Measurements from ENCODE around the gene JUND. TPM values are rescaled to one million over a fixed set of nuclear protein-coding genes. Genes with fewer than 3 reads are reported as not detected.
A peak's percentile ranks its signal among the peaks of the same experiment; 100 is the strongest.
"Not testable (repeated sequence)": the region's sequence is repeated elsewhere in the genome, so short reads cannot be mapped to it uniquely, and the experiment has no call there.

JUND gene
- total RNA-seq, result 100 to 1,000 TPM; 254 to 311 TPM

DNA sequence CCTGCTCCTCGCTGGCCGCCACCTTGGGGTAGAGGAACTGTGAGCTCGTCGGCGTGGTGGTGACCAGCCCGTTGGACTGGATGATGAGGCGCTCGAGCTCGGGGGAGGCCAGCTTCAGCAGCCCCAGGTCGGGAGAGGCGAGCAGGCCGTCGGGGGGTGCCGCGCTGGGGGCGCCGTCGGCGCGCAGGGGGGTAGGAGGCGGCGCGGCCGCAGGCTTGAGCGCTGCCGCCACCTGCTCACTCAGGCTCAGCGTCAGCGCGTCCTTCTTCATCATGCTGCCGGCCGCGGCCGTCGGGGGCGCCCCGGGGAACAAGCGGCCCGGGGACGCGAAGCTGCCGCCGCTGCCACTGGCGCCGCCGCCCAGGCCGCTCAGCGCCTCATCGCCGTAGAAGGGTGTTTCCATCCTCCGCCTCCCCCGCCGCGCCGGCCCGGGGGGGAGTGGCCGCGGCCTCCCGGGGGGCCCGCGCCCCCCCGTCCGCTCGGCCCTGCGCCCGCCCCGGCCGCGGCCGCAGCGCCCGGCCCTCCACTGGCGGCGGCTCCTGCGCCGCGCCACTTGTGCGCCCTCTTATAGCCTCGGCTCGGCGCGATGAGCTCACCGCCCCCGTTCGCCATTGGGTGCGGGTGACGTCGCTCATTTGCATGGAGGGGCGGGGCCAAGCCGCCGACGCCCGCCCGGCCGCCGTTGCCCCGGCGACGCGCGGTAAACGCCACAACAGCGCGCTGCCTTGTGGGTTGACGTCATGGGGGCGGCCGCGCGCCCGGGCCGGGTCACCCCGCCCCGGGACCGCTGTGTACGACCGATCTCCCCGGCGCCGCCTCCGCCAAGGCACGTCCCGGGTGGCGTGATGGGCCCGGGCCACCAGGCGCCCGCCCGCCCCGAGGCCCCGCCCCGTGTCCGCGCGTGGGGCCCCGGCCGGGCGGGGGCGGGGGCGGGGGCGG, at the start of gene JUND:
TSS of gene JUND (minus strand) at position 541 of the 939 bp plus-strand sequence. CDS start at position 403, 138 bp downstream.
- DNase-seq (peak; percentile 98), ATAC-seq (peak; percentile 69)
- intact Hi-C loops (cut with DNase I, micrococcal nuclease), result loop anchor here (1.0 to 5.0 kb wide), 4 partner anchors 9 to 261 kb away; partner anchors contain the start of genes ELL (in 1 of the 2) and FKBP8 (in 1 of the 2)
- Mint-ChIP-seq H3K27ac (peak within 1 kb of the TSS; percentile 98), H3K4me1 (peaks cover 54% of the 10 kb centered on the region), H3K9me3 (ENCODE audit: low read depth) (peaks cover 2% of the 10 kb centered on the region), H3K36me3 (ENCODE audit: low read depth) (peaks cover 37% of the 10 kb centered on the region), H3K4me3 (peak within 1 kb of the TSS; percentile 86), H3K27me3 (no peaks in the 10 kb centered on the region)
- POLR2A ChIA-PET, result interaction anchor here (0.6 to 11.4 kb wide), 21 partner anchors 10 to 921 kb away, joined by 3 to 291 read pairs (median 4); partner anchors contain the start of genes CCDC124, LSM4, MPV17L2 and NR2C2AP
- CTCF ChIA-PET, result interaction anchor here (0.5 to 7.5 kb wide), 13 partner anchors 8 to 480 kb away, joined by 3 to 208 read pairs (median 3); partner anchors contain the start of genes LSM4, MAST3 and MPV17L2

DNA sequence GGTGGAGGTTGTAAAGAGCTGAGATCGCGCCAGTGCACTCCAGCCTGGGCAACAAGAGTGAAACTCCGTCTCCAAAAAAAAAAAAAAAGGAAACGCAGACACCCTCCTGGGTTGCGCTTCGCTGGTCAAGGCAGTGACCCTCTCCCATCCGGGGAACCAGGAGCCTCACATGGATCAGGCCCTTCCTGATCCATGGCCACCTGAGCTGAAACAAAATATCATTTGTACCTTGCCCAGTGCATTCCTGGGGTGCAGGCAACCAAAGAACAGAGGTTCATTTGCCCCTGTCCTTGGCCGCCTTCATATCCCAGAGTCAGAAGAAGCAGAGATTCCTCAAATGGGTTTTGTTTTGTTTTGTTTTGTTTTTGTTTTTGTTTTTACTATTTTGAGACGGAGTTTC, 49.4 kb upstream of the JUND start:
- no peak overlapping the region for H3K27ac Mint-ChIP-seq
- ATAC-seq, result no peak
- ChIA-PET CTCF (interaction anchor here (0.6 to 7.7 kb wide), 5 partner anchors 31 to 222 kb away, joined by 3 to 208 read pairs (median 5); partner anchors contain the start of gene JUND), POLR2A (interaction anchor here (0.6 kb wide), 3 partner anchors 52 to 75 kb away, joined by 3 read pairs; a partner anchor contains a TSS)
- no peak overlapping the region for H3K4me3 Mint-ChIP-seq
- H3K4me1 Mint-ChIP-seq, result peaks cover 9% of the 10 kb centered on the region
- intact Hi-C loops (cut with DNase I, micrococcal nuclease), result no loop called here
- no peaks in the 10 kb centered on the region for H3K9me3 Mint-ChIP-seq (ENCODE audit: low read depth)
- no peaks in the 10 kb centered on the region for H3K27me3 Mint-ChIP-seq
- DNase-seq, result no peak
- no peaks in the 10 kb centered on the region for H3K36me3 Mint-ChIP-seq (ENCODE audit: low read depth)

DNA sequence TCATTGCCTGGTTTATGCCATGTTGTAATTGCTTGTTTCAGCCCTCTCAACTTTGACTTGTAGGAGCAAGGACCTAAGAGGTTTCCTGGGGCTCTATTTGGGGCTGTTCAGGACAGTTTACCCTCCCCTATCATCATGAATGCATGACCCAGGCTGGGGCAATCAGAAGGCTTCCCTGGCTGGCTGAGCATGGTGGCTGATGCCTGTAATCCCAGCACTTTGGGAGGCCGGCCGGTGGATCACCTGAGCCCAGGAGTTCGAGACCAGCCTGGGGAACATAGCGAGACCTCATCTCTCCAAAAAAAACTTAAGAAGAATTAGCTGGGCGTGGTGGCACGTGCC, 47.6 kb upstream of the JUND start:
- ATAC-seq, result no peak

DNA sequence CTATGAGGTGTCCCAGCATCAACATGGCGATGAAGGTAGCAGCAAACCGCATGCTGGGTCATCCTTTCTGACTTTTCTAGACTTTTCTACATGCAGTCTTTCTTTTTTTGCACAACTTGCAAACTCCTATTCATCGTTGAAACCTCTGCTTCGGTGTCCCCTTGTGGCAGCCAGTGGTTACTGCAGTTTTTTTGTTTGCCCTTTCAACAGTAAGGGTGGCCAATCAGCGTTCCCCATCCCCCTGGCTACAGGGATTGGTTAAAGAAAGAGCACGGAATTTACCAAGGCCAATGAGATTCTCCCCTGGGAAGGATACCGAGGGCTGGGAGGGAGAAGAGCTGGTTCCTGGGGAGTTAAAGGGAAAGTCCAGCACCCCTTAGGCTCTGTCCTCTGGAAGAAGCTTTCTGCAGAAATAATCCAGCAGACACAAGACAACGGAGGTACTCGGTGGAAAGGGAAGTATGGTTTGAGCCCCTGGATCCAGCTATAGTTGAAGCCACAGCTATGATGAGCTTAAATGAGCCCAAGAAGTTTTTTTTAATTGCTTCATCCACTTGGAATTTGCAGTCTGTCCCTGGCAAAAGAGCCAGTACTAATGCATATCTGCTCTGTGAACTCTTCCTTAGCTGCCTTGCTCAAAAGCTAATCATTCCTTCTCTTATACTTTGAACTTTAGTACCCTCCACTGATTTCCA, 47.1 kb upstream of the JUND start:
- H3K4me3 Mint-ChIP-seq, result peak overlapping the region; percentile 65
- intact Hi-C loops (cut with DNase I, micrococcal nuclease), result loop anchor here (1.0 to 5.0 kb wide), 7 partner anchors 12 to 136 kb away; partner anchors contain the start of genes PGPEP1 (in 1 of the 2) and RAB3A (in 1 of the 2)

More for the DNA sequence above, 47.6 kb upstream of the JUND start:
- no peak for DNase-seq
- Mint-ChIP-seq H3K4me3 (peak overlapping the region; percentile 65), H3K9me3 (ENCODE audit: low read depth) (no peaks in the 10 kb centered on the region), H3K4me1 (peaks cover 15% of the 10 kb centered on the region), H3K27me3 (no peaks in the 10 kb centered on the region), H3K27ac (peak overlapping the region; percentile 31), H3K36me3 (ENCODE audit: low read depth) (no peaks in the 10 kb centered on the region)
- ChIA-PET POLR2A (interaction anchor here (0.8 to 2.2 kb wide), 9 partner anchors 10 to 136 kb away, joined by 3 to 42 read pairs (median 10); partner anchors contain the start of genes IQCN, JUND and MPV17L2), CTCF (interaction anchor here (0.5 to 7.7 kb wide), 44 partner anchors 8 to 734 kb away, joined by 3 to 208 read pairs (median 4); partner anchors contain the start of genes IQCN, JUND and MPV17L2)
- intact Hi-C loops (cut with DNase I, micrococcal nuclease), result loop anchor here in 1 of 2 experiments (5.0 kb wide), 1 partner anchor 83 kb away; no protein-coding TSS in a partner anchor

DNA sequence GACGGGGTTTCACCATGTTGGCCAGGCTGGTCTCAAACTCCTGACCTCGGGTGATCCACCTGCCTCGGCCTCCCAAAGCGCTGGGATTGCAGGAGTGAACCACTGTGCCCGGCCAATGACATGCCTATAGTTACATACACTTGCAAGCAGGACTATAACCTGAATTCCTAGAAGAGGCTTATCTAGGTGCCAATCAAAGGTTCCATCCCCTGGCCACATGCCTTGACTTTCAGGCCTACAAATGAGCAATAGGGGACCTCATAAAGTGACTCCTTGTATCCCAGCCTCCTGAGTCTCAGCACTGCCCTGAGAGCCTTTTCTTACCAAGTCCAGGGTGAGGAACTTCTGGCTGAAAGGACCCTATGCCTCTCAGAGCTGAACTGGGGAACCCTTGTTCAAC, 45.4 kb upstream of the JUND start:
- no peak for ATAC-seq
- POLR2A ChIA-PET, result interaction anchor here (0.9 to 1.4 kb wide), 2 partner anchors 32 to 49 kb away, joined by 3 to 11 read pairs; no protein-coding TSS in a partner anchor
- intact Hi-C loops (cut with DNase I, micrococcal nuclease), result loop anchor here in 1 of 2 experiments (5.0 kb wide), 1 partner anchor 86 kb away; no protein-coding TSS in a partner anchor
- Mint-ChIP-seq H3K9me3 (ENCODE audit: low read depth) (no peaks in the 10 kb centered on the region), H3K27me3 (no peaks in the 10 kb centered on the region), H3K4me3 (no peak overlapping the region), H3K4me1 (peaks cover 26% of the 10 kb centered on the region), H3K27ac (no peak overlapping the region), H3K36me3 (ENCODE audit: low read depth) (peaks cover 8% of the 10 kb centered on the region)
- no peak for DNase-seq
- CTCF ChIA-PET, result interaction anchor here (0.6 to 7.7 kb wide), 6 partner anchors 9 to 74 kb away, joined by 3 to 208 read pairs (median 4); partner anchors contain the start of gene JUND

More for the DNA sequence above, 47.1 kb upstream of the JUND start:
- ChIA-PET POLR2A (interaction anchor here (0.6 to 2.2 kb wide), 10 partner anchors 11 to 136 kb away, joined by 3 to 42 read pairs (median 8); partner anchors contain the start of genes IQCN, JUND and MPV17L2), CTCF (interaction anchor here (0.5 to 7.7 kb wide), 44 partner anchors 8 to 735 kb away, joined by 3 to 208 read pairs (median 4); partner anchors contain the start of genes IQCN, JUND and MPV17L2)
- peaks cover 20% of the 10 kb centered on the region for H3K4me1 Mint-ChIP-seq
- no peaks in the 10 kb centered on the region for H3K9me3 Mint-ChIP-seq (ENCODE audit: low read depth)
- H3K36me3 Mint-ChIP-seq (ENCODE audit: low read depth), result no peaks in the 10 kb centered on the region
- peak; percentile 94 for DNase-seq
- peak; percentile 99 for ATAC-seq
- no peaks in the 10 kb centered on the region for H3K27me3 Mint-ChIP-seq
- H3K27ac Mint-ChIP-seq, result peak overlapping the region; percentile 69

DNA sequence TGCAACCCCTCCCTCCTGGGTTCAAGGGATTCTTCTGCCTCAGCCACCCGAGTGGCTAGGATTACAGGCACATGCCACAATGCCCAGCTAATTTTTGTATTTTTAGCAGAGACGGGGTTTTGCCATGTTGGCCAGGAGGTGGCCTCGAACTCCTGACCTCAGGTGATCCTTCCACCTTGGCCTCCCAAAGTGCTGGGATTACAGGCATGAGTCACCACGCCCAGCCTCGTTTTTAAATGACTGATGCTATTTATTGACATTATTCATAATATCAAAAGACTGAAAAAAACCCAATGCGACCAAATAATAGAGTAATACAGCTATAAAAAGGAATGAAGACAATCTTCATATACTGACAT, 42.9 kb upstream of the JUND start:
- intact Hi-C loops (cut with DNase I, micrococcal nuclease), result not testable (repeated sequence)

DNA sequence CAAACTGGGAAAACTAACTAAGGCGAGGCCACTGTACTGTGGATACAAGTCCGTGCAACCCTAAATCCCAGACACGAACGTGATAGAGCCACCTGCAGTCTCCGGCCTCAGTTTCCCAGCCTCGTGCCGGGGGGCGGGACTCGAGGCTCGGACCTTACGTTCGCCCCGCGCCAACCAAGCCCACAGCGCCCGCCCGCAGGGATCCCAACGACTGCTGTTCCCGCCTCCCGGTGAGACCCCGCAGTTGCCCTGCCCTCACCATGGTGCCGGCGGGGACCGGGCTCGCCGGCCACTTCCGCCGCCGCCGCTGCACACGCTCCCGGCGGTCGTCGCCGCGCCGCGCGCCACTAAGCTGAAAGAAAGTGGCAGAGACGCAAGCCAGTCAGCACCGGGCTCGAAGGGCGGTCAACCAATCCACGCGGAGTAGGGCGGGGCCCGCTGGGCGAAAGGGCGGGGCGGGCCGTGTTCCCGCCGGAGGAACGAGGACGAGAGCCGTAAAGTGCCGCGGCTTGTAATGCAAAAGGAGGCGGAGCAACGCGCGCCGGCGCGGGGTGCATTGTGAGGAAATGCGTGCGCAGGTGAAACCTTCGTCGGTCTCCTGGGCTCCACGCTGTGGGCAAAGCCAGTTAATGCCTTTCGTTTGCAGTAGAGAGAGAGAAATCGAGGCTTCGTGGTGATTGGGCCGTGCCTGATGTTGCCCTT, 41.5 kb upstream of the JUND start, which contains the start of gene LSM4:
TSS of gene LSM4 (minus strand) at position 318 of the 702 bp plus-strand sequence. CDS start at position 262, 56 bp downstream.
- Mint-ChIP-seq H3K4me1 (peaks cover 54% of the 10 kb centered on the region), H3K9me3 (ENCODE audit: low read depth) (no peaks in the 10 kb centered on the region), H3K36me3 (ENCODE audit: low read depth) (peaks cover 34% of the 10 kb centered on the region), H3K4me3 (peak within 1 kb of the TSS; percentile 90), H3K27me3 (no peaks in the 10 kb centered on the region), H3K27ac (peak within 1 kb of the TSS; percentile 98)
- intact Hi-C loops (cut with DNase I, micrococcal nuclease), result loop anchor here (1.0 to 2.0 kb wide), 11 partner anchors 19 to 314 kb away; partner anchors contain the start of genes KLHL26 (in 1 of the 2), MAST3 (in 1 of the 2), MPV17L2 (in 1 of the 2) and RAB3A (in 1 of the 2)
- ATAC-seq, result peak; percentile 94
- ChIA-PET POLR2A (interaction anchor here (0.6 to 3.8 kb wide), 7 partner anchors 18 to 418 kb away, joined by 3 to 209 read pairs (median 8); partner anchors contain the start of genes IQCN, JUND and MPV17L2), CTCF (interaction anchor here (0.5 to 8.8 kb wide), 13 partner anchors 16 to 130 kb away, joined by 3 to 183 read pairs (median 5); partner anchors contain the start of genes IQCN, JUND and MPV17L2)
- peak; percentile 100 for DNase-seq

More for the DNA sequence above, 42.9 kb upstream of the JUND start:
- ChIA-PET POLR2A (interaction anchor here (0.6 to 1.0 kb wide), 2 partner anchors 42 to 46 kb away, joined by 3 read pairs; partner anchors contain the start of gene JUND), CTCF (interaction anchor here (7.7 kb wide), 1 partner anchor 46 kb away, joined by 208 read pairs; the partner anchor contains the start of gene JUND)
- not testable (repeated sequence) for H3K27me3 Mint-ChIP-seq; H3K9me3 Mint-ChIP-seq (ENCODE audit: low read depth); DNase-seq; H3K4me3 Mint-ChIP-seq; ATAC-seq
- H3K27ac Mint-ChIP-seq, result peak overlapping the region; percentile 98
- H3K36me3 Mint-ChIP-seq (ENCODE audit: low read depth), result peaks cover 31% of the 10 kb centered on the region
- H3K4me1 Mint-ChIP-seq, result peaks cover 50% of the 10 kb centered on the region

DNA sequence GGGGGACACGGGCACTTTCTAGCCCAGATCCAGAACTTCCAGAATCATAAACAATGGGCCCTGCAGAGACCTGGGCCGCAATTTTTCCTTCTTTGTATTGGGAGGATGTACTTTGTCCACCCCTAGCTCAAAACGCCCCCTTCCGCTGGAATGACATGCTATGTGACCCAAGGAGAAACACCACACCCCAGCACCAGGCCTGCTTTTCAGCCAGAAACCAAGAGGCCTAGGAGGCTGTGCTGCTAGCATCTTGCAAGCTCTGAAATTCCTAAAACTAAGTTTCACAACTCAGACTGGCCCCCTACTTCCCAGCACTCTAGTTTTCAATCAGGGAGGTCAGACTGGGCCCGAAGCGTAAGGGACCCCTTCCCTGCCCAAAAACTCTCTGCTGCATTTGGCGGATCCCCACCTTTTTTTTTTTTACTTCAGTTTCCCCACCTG, 40.9 kb upstream of the JUND start:
- ATAC-seq, result no peak
- intact Hi-C loops (cut with DNase I, micrococcal nuclease), result loop anchor here (1.0 to 2.0 kb wide), 3 partner anchors 18 to 314 kb away; partner anchors contain the start of gene KLHL26 (in 1 of the 2)

DNA sequence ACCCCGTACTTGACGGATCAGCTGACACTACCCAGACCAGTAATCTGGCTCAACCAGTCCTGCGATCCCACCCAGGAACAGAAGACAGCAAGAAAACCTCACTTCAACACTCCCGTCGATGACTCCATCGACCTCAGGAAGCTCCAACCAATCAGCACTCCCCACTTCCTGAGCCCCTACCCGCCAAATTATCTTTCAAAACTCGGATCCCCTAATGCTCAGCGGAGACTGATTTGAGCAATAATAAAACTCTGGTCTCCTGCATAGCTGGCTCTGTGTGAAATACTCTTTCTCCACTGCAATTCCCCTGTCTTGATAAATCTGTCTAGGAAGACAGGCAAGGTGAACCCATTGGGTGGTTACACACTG, 40.3 kb upstream of the JUND start:
- Mint-ChIP-seq H3K9me3 (ENCODE audit: low read depth) (no peaks in the 10 kb centered on the region), H3K36me3 (ENCODE audit: low read depth) (peaks cover 37% of the 10 kb centered on the region), H3K4me1 (peaks cover 59% of the 10 kb centered on the region), H3K27me3 (no peaks in the 10 kb centered on the region), H3K27ac (peak overlapping the region; percentile 94), H3K4me3 (peak overlapping the region; percentile 90)
- intact Hi-C loops (cut with DNase I, micrococcal nuclease), result loop anchor here (1.0 to 2.0 kb wide), 3 partner anchors 17 to 315 kb away; partner anchors contain the start of gene KLHL26 (in 1 of the 2)
- ChIA-PET POLR2A (interaction anchor here (1.0 to 3.8 kb wide), 5 partner anchors 14 to 43 kb away, joined by 4 to 209 read pairs (median 14); partner anchors contain the start of genes IQCN, JUND and PGPEP1), CTCF (interaction anchor here (0.6 to 8.8 kb wide), 13 partner anchors 11 to 231 kb away, joined by 3 to 183 read pairs (median 5); partner anchors contain the start of genes IQCN, JUND and MPV17L2)
- ATAC-seq, result peak; percentile 4
- DNase-seq, result peak; percentile 63

More for the DNA sequence above, 40.9 kb upstream of the JUND start:
- H3K36me3 Mint-ChIP-seq (ENCODE audit: low read depth), result peaks cover 37% of the 10 kb centered on the region
- no peaks in the 10 kb centered on the region for H3K27me3 Mint-ChIP-seq
- peaks cover 59% of the 10 kb centered on the region for H3K4me1 Mint-ChIP-seq
- peak; percentile 69 for DNase-seq
- H3K27ac Mint-ChIP-seq, result peak overlapping the region; percentile 94
- peak overlapping the region; percentile 90 for H3K4me3 Mint-ChIP-seq
- CTCF ChIA-PET, result interaction anchor here (0.6 to 8.8 kb wide), 15 partner anchors 10 to 231 kb away, joined by 3 to 183 read pairs (median 4); partner anchors contain the start of genes IQCN, JUND and MPV17L2
- POLR2A ChIA-PET, result interaction anchor here (0.6 to 3.8 kb wide), 8 partner anchors 15 to 417 kb away, joined by 3 to 209 read pairs (median 6); partner anchors contain the start of genes IQCN, JUND, MPV17L2 and PGPEP1
- H3K9me3 Mint-ChIP-seq (ENCODE audit: low read depth), result no peaks in the 10 kb centered on the region
